SK-N-SH (cell line): Measurements from ENCODE around the gene TYSND1. TPM values are rescaled to one million over a fixed set of nuclear protein-coding genes. Genes with fewer than 3 reads are reported as not detected.

Experiments used
- CTCF ChIA-PET: fragments of 300-600, 350-600 bp; formaldehyde crosslinking; extraction: SDS; loops from one replicate; lab custom pipeline; 2021; lab: Yijun Ruan, JAX
- POLR2A ChIA-PET: fragments of 350-600 bp; sonication (Branson Sonifier 250); formaldehyde crosslinking; extraction: SDS; loops from one replicate; lab custom pipeline; 2020; ENCODE audit warnings: antibody characterized with exemption, inconsistent platforms; lab: Yijun Ruan, JAX
- DNase-seq: peaks from one replicate; pipeline ENCODE4 v3.0.0; 2012
- H2AFZ ChIP-seq: fragments of 200-600 bp; sonication (generic); 2 replicates; pipeline ENCODE4 v1.8.1; 2016; ENCODE audit warnings: antibody characterized with exemption, mild to moderate bottlenecking, low read depth
- H3F3A ChIP-seq: fragments of 200-600 bp; sonication (generic); replicated peaks from 2 replicates; pipeline ENCODE3; 2016; ENCODE audit warnings: antibody characterized with exemption, mild to moderate bottlenecking; ENCODE audit not compliant: insufficient read depth
- H3K27ac ChIP-seq, 2 experiments: fragments of 200-500 bp in 1 of 2; fragments of 200-600 bp in 1 of 2; sonication (Bioruptor generic) in 1 of 2; sonication (generic), shearing (Covaris generic) in 1 of 2; 2 replicates each; pipeline versions ENCODE4 v1.5.1 to v1.6.1; 2014 to 2016; ENCODE audit warnings: low read depth in 2 of 2, inconsistent platforms in 1 of 2, low read length in 1 of 2, mild to moderate bottlenecking in 1 of 2, mixed read lengths in 1 of 2
- H3K27me3 ChIP-seq: fragments of 200-600 bp; sonication (generic), shearing (Covaris generic); 2 replicates; pipeline ENCODE4 v1.6.1; 2016; ENCODE audit warnings: mixed run types; ENCODE audit not compliant: insufficient read depth
- H3K36me3 ChIP-seq, 2 experiments: fragments of 200-500 bp in 1 of 2; fragments of 200-600 bp in 1 of 2; sonication (Bioruptor generic) in 1 of 2; sonication (generic) in 1 of 2; replicated peaks in 1 of 2; 2 replicates each; pipeline versions ENCODE3 to v1.5.1; 2014 to 2016; ENCODE audit warnings: low read length in 1 of 2, mild to moderate bottlenecking in 1 of 2; ENCODE audit not compliant: insufficient read depth in 2 of 2, control insufficient read depth in 1 of 2
- H3K4me1 ChIP-seq, 2 experiments: fragments of 200-500 bp in 1 of 2; fragments of 200-600 bp in 1 of 2; sonication (Bioruptor generic) in 1 of 2; sonication (generic), shearing (Covaris generic) in 1 of 2; 2 replicates each; pipeline versions ENCODE4 v1.5.1 to v1.6.1; 2014 to 2016; ENCODE audit warnings: low read depth in 1 of 2, low read length in 1 of 2, mixed run types in 1 of 2; ENCODE audit not compliant: insufficient read depth in 2 of 2, control insufficient read depth in 1 of 2
- H3K4me2 ChIP-seq: fragments of 200-600 bp; sonication (generic), shearing (Covaris generic); 2 replicates; pipeline ENCODE4 v1.6.1; 2017; ENCODE audit warnings: mixed run types
- H3K4me3 ChIP-seq, 2 experiments: fragments of 200-500 bp in 1 of 2; fragments of 200-600 bp in 1 of 2; sonication (Bioruptor generic) in 1 of 2; sonication (generic), shearing (Covaris generic) in 1 of 2; 2 replicates each; pipeline versions ENCODE4 v1.5.1 to v1.8.1; 2014 to 2016; ENCODE audit warnings: low read depth in 2 of 2, inconsistent platforms in 1 of 2, low read length in 1 of 2, mild to moderate bottlenecking in 1 of 2, mixed read lengths in 1 of 2, moderate library complexity in 1 of 2
- H3K79me2 ChIP-seq: fragments of 200-600 bp; sonication (generic); 2 replicates; pipeline ENCODE4 v1.8.1; 2017; ENCODE audit warnings: mild to moderate bottlenecking; ENCODE audit not compliant: insufficient read depth
- H3K9ac ChIP-seq: fragments of 200-600 bp; sonication (generic); 2 replicates; pipeline ENCODE4 v1.6.1; 2017; ENCODE audit warnings: mixed run types
- H3K9me2 ChIP-seq: fragments of 200-600 bp; sonication (generic); 2 replicates; pipeline ENCODE4 v1.6.1; 2017; ENCODE audit warnings: mixed run types
- H3K9me3 ChIP-seq: fragments of 200-600 bp; sonication (generic); 2 replicates; pipeline ENCODE4 v1.6.1; 2017; ENCODE audit warnings: mixed run types, mild to moderate bottlenecking, moderate library complexity
- H4K20me1 ChIP-seq: fragments of 200-600 bp; sonication (generic); 2 replicates; pipeline ENCODE4 v1.6.1; 2017; ENCODE audit warnings: mild to moderate bottlenecking, mixed run types; ENCODE audit not compliant: insufficient read depth
- CHD2 ChIP-seq: fragments of 150-350 bp; IDR thresholded peaks from 2 replicates; pipeline ENCODE4 v1.6.1; 2018; ENCODE audit warnings: low read length; ENCODE audit not compliant: partially characterized antibody
- ELF1 ChIP-seq: IDR thresholded peaks from 2 replicates; pipeline ENCODE4 v1.4.0; 2012
- EP300 ChIP-seq, 2 experiments: IDR thresholded peaks; 2 replicates each; pipeline versions ENCODE4 v1.4.0 to v1.6.1; 2012; ENCODE audit warnings: borderline replicate concordance in 1 of 2, low read depth in 1 of 2, low read length in 1 of 2
- EZH2phosphoT487 ChIP-seq: fragments of 200-600 bp; sonication (generic); IDR thresholded peaks from 2 replicates; pipeline ENCODE4 v1.6.1; 2017; ENCODE audit warnings: low read depth, mixed run types, mild to moderate bottlenecking, antibody characterized with exemption, moderate library complexity, borderline replicate concordance
- FOSL2 ChIP-seq: IDR thresholded peaks from 2 replicates; pipeline ENCODE4 v1.4.0; 2012; ENCODE audit warnings: low read depth, mild to moderate bottlenecking, moderate library complexity, borderline replicate concordance
- FOXJ3 ChIP-seq: sonication (generic); formaldehyde crosslinking; IDR thresholded peaks from 2 replicates; pipeline ENCODE4 v1.5.1; 2020; ENCODE audit warnings: mild to moderate bottlenecking, missing genetic modification reagents
- FOXM1 ChIP-seq: IDR thresholded peaks from 2 replicates; pipeline ENCODE4 v1.4.0; 2012; ENCODE audit warnings: low read depth, mild to moderate bottlenecking
- GATA2 ChIP-seq: sonication (generic); formaldehyde crosslinking; IDR thresholded peaks from 2 replicates; pipeline ENCODE4 v1.5.0; 2020; ENCODE audit warnings: mild to moderate bottlenecking, missing genetic modification reagents
- JUND ChIP-seq: IDR thresholded peaks from 2 replicates; pipeline ENCODE4 v1.4.0; 2012
- NFIC ChIP-seq: IDR thresholded peaks from 2 replicates; pipeline ENCODE4 v1.4.0; 2012; ENCODE audit warnings: borderline replicate concordance
- POLR2AphosphoS5 ChIP-seq: IDR thresholded peaks from 2 replicates; pipeline ENCODE4 v1.6.1; 2012; ENCODE audit warnings: low read depth, low read length
- RAD21 ChIP-seq: IDR thresholded peaks from 2 replicates; pipeline ENCODE4 v1.6.1; 2012; ENCODE audit warnings: mild to moderate bottlenecking, low read length
- RCOR1 ChIP-seq: fragments of 150-350 bp; IDR thresholded peaks from 2 replicates; pipeline ENCODE4 v1.6.1; 2017; ENCODE audit warnings: antibody characterized with exemption, low read length
- RFX5 ChIP-seq: IDR thresholded peaks from 2 replicates; pipeline ENCODE4 v1.6.1; 2012; ENCODE audit warnings: mild to moderate bottlenecking, improper control_type of control experiment, low read length
- SIN3A ChIP-seq: IDR thresholded peaks from 2 replicates; pipeline ENCODE4 v1.6.1; 2012; ENCODE audit warnings: low read depth, mild to moderate bottlenecking, low read length, moderate library complexity, borderline replicate concordance
- USF2 ChIP-seq: fragments of 150-350 bp; IDR thresholded peaks from 2 replicates; pipeline ENCODE4 v1.6.1; 2017; ENCODE audit warnings: antibody characterized with exemption, low read length, low read depth, borderline replicate concordance
- WGBS: methylation state at CpG from one replicate; pipeline ENCODE4 v1.1.6; 2017; ENCODE audit warnings: low lambda C conversion rate; 5-methylcytosine and 5-hydroxymethylcytosine counted together
- polyA plus RNA-seq, 3 experiments: library from polyadenylated mRNA; depleted of rRNA; stranded (reverse); fragments of >200 nt; gene quantifications; 2 replicates each; pipeline ENCODE4 v1.2.3, GENCODE V29; 2012
- TF ChIP-seq, protein P1 (sequence below): IDR thresholded peaks from 2 replicates; pipeline ENCODE4 v1.4.0; 2012; ENCODE audit warnings: low read depth, borderline replicate concordance
- TF ChIP-seq, protein P2 (sequence below): fragments of 200-600 bp; sonication (generic); IDR thresholded peaks from 2 replicates; pipeline ENCODE4 v1.6.1; 2017; ENCODE audit warnings: antibody characterized with exemption, mild to moderate bottlenecking, moderate library complexity

Gene TYSND1
- polyA plus RNA-seq, 1 of the 3 experiments (the other 2 are of a cell fraction) = 7.4 TPM

- Histone ChIP-seq H3K9ac (no peak overlapping the region), H4K20me1 (no peaks in the 10 kb centered on the region), H3K9me3 (no peaks in the 10 kb centered on the region), H3K36me3 (peaks cover 0 to 6% of the 10 kb centered on the region in 2 experiments), H3K27ac (no peak overlapping the region), H3K27me3 (no peaks in the 10 kb centered on the region), H3K9me2 (no peaks in the 10 kb centered on the region), H2AFZ (no peak overlapping the region), H3F3A (peaks cover 5% of the 10 kb centered on the region), H3K4me1 (peaks cover 0 to 3% of the 10 kb centered on the region in 2 experiments; a peak in 1 of 4 replicates), H3K4me2 (no peak overlapping the region), H3K4me3 (no peak overlapping the region), H3K79me2 (no peaks in the 10 kb centered on the region)
- no peak for DNase-seq
- CTCF ChIA-PET = interaction anchor here (0.6 to 2.1 kb wide), 2 partner anchors 9 to 11 kb away, joined by 3 to 13 read pairs; no protein-coding TSS in a partner anchor
- TF ChIP-seq POLR2AphosphoS5 = no peak
- no peak for TF ChIP-seq RFX5
- TF ChIP-seq USF2 = no peak
- no peak for TF ChIP-seq JUND
- no peak for TF ChIP-seq FOXM1
- TF ChIP-seq EZH2phosphoT487 = no peak
- no peak for TF ChIP-seq GATA2 (CRISPR knock-in tag)
- TF ChIP-seq NFIC = no peak
- TF ChIP-seq ELF1 = no peak
- WGBS = 98% methylated on average over 3 of the region's 3 CpGs
- POLR2A ChIA-PET = no interaction called here
These were observed 21.6 kb downstream of the TYSND1 start for GRCh38 chr10:70124918-70125317.

DNA sequence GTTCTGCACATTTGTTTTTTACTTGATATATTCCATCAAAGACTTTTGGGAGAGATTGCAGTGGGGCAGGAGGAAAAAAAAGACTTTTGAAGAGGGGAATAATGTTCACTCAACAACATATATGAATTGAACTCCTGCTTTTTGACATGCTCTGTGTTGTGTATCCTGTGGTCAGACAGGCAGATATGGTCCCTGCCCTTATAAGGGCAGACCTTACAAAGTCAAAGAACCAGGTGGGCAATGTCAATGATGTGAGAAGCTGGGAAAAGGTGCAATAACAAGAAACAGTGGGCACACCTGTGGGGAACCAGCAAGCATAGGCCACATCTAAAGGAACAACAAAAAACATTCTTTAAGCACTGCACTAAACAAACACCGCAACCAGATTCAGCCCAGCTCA, 22.1 kb downstream of the TYSND1 start:
- DNase-seq = no peak
- H3K4me3 ChIP-seq = no peak overlapping the region
- no peaks in the 10 kb centered on the region for H3K79me2 ChIP-seq
- H3K36me3 ChIP-seq = peaks cover 0 to 9% of the 10 kb centered on the region in 2 experiments
- TF ChIP-seq EZH2phosphoT487 = no peak
- TF ChIP-seq, protein P1, sequence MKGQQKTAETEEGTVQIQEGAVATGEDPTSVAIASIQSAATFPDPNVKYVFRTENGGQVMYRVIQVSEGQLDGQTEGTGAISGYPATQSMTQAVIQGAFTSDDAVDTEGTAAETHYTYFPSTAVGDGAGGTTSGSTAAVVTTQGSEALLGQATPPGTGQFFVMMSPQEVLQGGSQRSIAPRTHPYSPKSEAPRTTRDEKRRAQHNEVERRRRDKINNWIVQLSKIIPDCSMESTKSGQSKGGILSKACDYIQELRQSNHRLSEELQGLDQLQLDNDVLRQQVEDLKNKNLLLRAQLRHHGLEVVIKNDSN = no peak
- ChIA-PET CTCF (interaction anchor here (0.6 to 2.1 kb wide), 2 partner anchors 9 to 141 kb away, joined by 4 to 13 read pairs; no protein-coding TSS in a partner anchor), POLR2A (no interaction called here)
- H4K20me1 ChIP-seq = no peaks in the 10 kb centered on the region
- H3K9me2 ChIP-seq = no peaks in the 10 kb centered on the region
- 100% methylated on average over 1 of the region's 1 CpG for WGBS
- H3K27ac ChIP-seq = no peak overlapping the region
- H3F3A ChIP-seq = peaks cover under 1% of the 10 kb centered on the region
- no peak overlapping the region for H3K9ac ChIP-seq
- no peaks in the 10 kb centered on the region for H3K9me3 ChIP-seq
- H3K4me1 ChIP-seq = peaks cover 0 to 3% of the 10 kb centered on the region in 2 experiments; a peak in 1 of 4 replicates
- no peak overlapping the region for H3K4me2 ChIP-seq
- no peak overlapping the region for H2AFZ ChIP-seq
- H3K27me3 ChIP-seq = no peaks in the 10 kb centered on the region

- CTCF ChIA-PET = interaction anchor here (0.6 to 2.4 kb wide), 3 partner anchors 8 to 141 kb away, joined by 4 to 13 read pairs (median 11); partner anchors contain the start of gene TYSND1
- Histone ChIP-seq H3K27ac (no peak overlapping the region), H3K4me2 (no peak overlapping the region), H3K9me2 (no peaks in the 10 kb centered on the region), H3F3A (no peaks in the 10 kb centered on the region), H3K9ac (no peak overlapping the region), H3K36me3 (peaks cover 0 to 12% of the 10 kb centered on the region in 2 experiments), H3K4me1 (peaks cover 0 to 3% of the 10 kb centered on the region in 2 experiments; a peak in 1 of 4 replicates), H3K4me3 (no peak overlapping the region), H3K79me2 (no peaks in the 10 kb centered on the region), H3K27me3 (no peaks in the 10 kb centered on the region), H3K9me3 (no peaks in the 10 kb centered on the region), H4K20me1 (no peaks in the 10 kb centered on the region), H2AFZ (no peak overlapping the region)
- 89% methylated on average over 9 of the region's 10 CpGs for WGBS
- DNase-seq = no peak
- POLR2A ChIA-PET = no interaction called here
- TF ChIP-seq FOXJ3 (no peak), SIN3A (no peak), POLR2AphosphoS5 (no peak), CHD2 (no peak), EP300 (IDR thresholded peaks at IDR 0.05; ENCODE audit: borderline replicate concordance in 1 of 2, low read depth in 1 of 2, low read length in 1 of 2) (no peak), EZH2phosphoT487 (no peak), FOXM1 (no peak), JUND (no peak), RAD21 (no peak), RCOR1 (no peak), NFIC (no peak), FOSL2 (no peak)
- TF ChIP-seq, protein P2, sequence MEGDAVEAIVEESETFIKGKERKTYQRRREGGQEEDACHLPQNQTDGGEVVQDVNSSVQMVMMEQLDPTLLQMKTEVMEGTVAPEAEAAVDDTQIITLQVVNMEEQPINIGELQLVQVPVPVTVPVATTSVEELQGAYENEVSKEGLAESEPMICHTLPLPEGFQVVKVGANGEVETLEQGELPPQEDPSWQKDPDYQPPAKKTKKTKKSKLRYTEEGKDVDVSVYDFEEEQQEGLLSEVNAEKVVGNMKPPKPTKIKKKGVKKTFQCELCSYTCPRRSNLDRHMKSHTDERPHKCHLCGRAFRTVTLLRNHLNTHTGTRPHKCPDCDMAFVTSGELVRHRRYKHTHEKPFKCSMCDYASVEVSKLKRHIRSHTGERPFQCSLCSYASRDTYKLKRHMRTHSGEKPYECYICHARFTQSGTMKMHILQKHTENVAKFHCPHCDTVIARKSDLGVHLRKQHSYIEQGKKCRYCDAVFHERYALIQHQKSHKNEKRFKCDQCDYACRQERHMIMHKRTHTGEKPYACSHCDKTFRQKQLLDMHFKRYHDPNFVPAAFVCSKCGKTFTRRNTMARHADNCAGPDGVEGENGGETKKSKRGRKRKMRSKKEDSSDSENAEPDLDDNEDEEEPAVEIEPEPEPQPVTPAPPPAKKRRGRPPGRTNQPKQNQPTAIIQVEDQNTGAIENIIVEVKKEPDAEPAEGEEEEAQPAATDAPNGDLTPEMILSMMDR = no peak
These were observed 22.7 kb downstream of the TYSND1 start for GRCh38 chr10:70123817-70124216.
